Measurements from ENCODE around the gene CDKN2AIP. TPM values are rescaled to one million over a fixed set of nuclear protein-coding genes. Genes with fewer than 3 reads are reported as not detected.

CDKN2AIP gene
- total RNA-seq, 4 donors from 2014 or later = 17.1 to 24.4 (median 22.7) TPM

- TF ChIP-seq CTCF (IDR thresholded peaks at IDR 0.05; ENCODE audit: low read depth) = no peak
Measured at GRCh38 chr4:183437452-183437851, 7.0 kb upstream of the CDKN2AIP start.

- no peak for TF ChIP-seq CTCF (IDR thresholded peaks at IDR 0.05; ENCODE audit: low read depth)
Measured at GRCh38 chr4:183438458-183439113, 5.8 kb upstream of the CDKN2AIP start.

GRCh38 chr4:183441276-183441675 lies 3.2 kb upstream of the CDKN2AIP start:
- no peak for TF ChIP-seq CTCF (IDR thresholded peaks at IDR 0.05; ENCODE audit: low read depth)

- no peak for TF ChIP-seq CTCF (IDR thresholded peaks at IDR 0.05; ENCODE audit: low read depth)
Measured at GRCh38 chr4:183443655-183444213, 702 bp upstream of the CDKN2AIP start.

GRCh38 chr4:183445097-183445428 lies 627 bp downstream of the CDKN2AIP start:
- TF ChIP-seq CTCF (IDR thresholded peaks at IDR 0.05; ENCODE audit: low read depth) = no peak

- no peak for TF ChIP-seq CTCF (IDR thresholded peaks at IDR 0.05; ENCODE audit: low read depth)
Measured at GRCh38 chr4:183447646-183448045, 3.2 kb downstream of the CDKN2AIP start.

GRCh38 chr4:183448436-183448835 lies 4.0 kb downstream of the CDKN2AIP start:
- TF ChIP-seq CTCF (IDR thresholded peaks at IDR 0.05; ENCODE audit: low read depth) = no peak

All from subcutaneous adipose tissue (tissue), 4 donors.